HepG2 (cell line): ENCODE data around the gene STEAP1B. TPM values are rescaled to one million over a fixed set of nuclear protein-coding genes. Genes with fewer than 3 reads are reported as not detected.
A peak's percentile ranks its signal among the peaks of the same experiment; 100 is the strongest.

Experiments
- ATM ChIP-seq: fragments of 450-650 bp; IDR thresholded peaks from 2 replicates; pipeline ENCODE4 v1.7.1; 2017; ENCODE audit warnings: mild to moderate bottlenecking, borderline replicate concordance
- CAMTA2 ChIP-seq: sonication (generic); formaldehyde crosslinking; IDR thresholded peaks from 2 replicates; pipeline ENCODE4 v1.4.0; 2020; ENCODE audit warnings: mild to moderate bottlenecking, missing genetic modification reagents, borderline replicate concordance
- CREM ChIP-seq, 2 experiments: sonication (generic) in 1 of 2; formaldehyde crosslinking in 1 of 2; IDR thresholded peaks; 2 replicates each; pipeline versions ENCODE4 v1.4.0 to v1.6.1; 2016 to 2020; ENCODE audit warnings: antibody characterized with exemption in 1 of 2, mild to moderate bottlenecking in 1 of 2, missing genetic modification reagents in 1 of 2
- ELF3 ChIP-seq: IDR thresholded peaks from 2 replicates; pipeline ENCODE4 v1.6.1; 2016; ENCODE audit warnings: missing genetic modification reagents, missing compliant biosample characterization
- FOXA1 ChIP-seq, 2 experiments: fragments of 450-650 bp in 1 of 2; sonication (generic) in 1 of 2; formaldehyde crosslinking in 1 of 2; IDR thresholded peaks; 2 replicates each; pipeline versions ENCODE4 v1.4.0 to v1.6.1; 2016 to 2020; ENCODE audit warnings: missing genetic modification reagents in 1 of 2
- HMGXB4 ChIP-seq, 2 experiments: sonication (generic) in 1 of 2; formaldehyde crosslinking in 1 of 2; IDR thresholded peaks; 2 replicates each; pipeline versions ENCODE4 v1.4.0 to v1.6.1; 2018 to 2020; ENCODE audit warnings: missing genetic modification reagents in 2 of 2, borderline replicate concordance in 1 of 2, low read depth in 1 of 2, mild to moderate bottlenecking in 1 of 2, missing biosample characterization in 1 of 2
- HNF1B ChIP-seq: sonication (generic); formaldehyde crosslinking; IDR thresholded peaks from 2 replicates; pipeline ENCODE4 v1.5.1; 2020; ENCODE audit warnings: mild to moderate bottlenecking, moderate library complexity, missing genetic modification reagents
- KAT8 ChIP-seq: IDR thresholded peaks from 2 replicates; pipeline ENCODE4 v1.6.1; 2016; ENCODE audit warnings: missing genetic modification reagents, missing compliant biosample characterization
- MED8 ChIP-seq: sonication (generic); formaldehyde crosslinking; IDR thresholded peaks from 2 replicates; pipeline ENCODE4 v1.8.1; 2023; ENCODE audit warnings: mild to moderate bottlenecking, missing genetic modification reagents; ENCODE audit not compliant: insufficient replicate concordance
- MZF1 ChIP-seq: sonication (generic); formaldehyde crosslinking; IDR thresholded peaks from 2 replicates; pipeline ENCODE4 v1.8.1; 2023; ENCODE audit warnings: mild to moderate bottlenecking, missing genetic modification reagents, borderline replicate concordance
- PAF1 ChIP-seq: IDR thresholded peaks from 2 replicates; pipeline ENCODE4 v1.6.1; 2016; ENCODE audit warnings: missing genetic modification reagents, missing compliant biosample characterization
- PRDM15 ChIP-seq: sonication (generic); formaldehyde crosslinking; IDR thresholded peaks from 2 replicates; pipeline ENCODE4 v1.4.0; 2020; ENCODE audit warnings: missing genetic modification reagents
- PTBP1 ChIP-seq: fragments of 200-400 bp; formaldehyde crosslinking; IDR thresholded peaks from 2 replicates; pipeline ENCODE4 v1.6.1; 2018; ENCODE audit warnings: low read length, low read depth; ENCODE audit not compliant: poor library complexity, severe bottlenecking
- RAD21 ChIP-seq: fragments of 450-650 bp; formaldehyde crosslinking; IDR thresholded peaks from 2 replicates; pipeline ENCODE4 v1.5.0; 2020; ENCODE audit warnings: mild to moderate bottlenecking
- RFX5 ChIP-seq: IDR thresholded peaks from 2 replicates; pipeline ENCODE4 v1.6.1; 2011; ENCODE audit warnings: low read depth, low read length, improper control_type of control experiment
- RNF219 ChIP-seq: sonication (generic); formaldehyde crosslinking; IDR thresholded peaks from 2 replicates; pipeline ENCODE4 v1.5.0; 2020; ENCODE audit warnings: mild to moderate bottlenecking, missing genetic modification reagents
- SKI ChIP-seq: fragments of 450-650 bp; IDR thresholded peaks from one replicate; pipeline ENCODE4 v1.6.1; 2018; ENCODE audit warnings: mild to moderate bottlenecking; ENCODE audit not compliant: partially characterized antibody
- TRIM24 ChIP-seq: sonication (generic); formaldehyde crosslinking; IDR thresholded peaks from 2 replicates; pipeline ENCODE4 v1.8.0; 2022; ENCODE audit warnings: mild to moderate bottlenecking, missing genetic modification reagents
- ZSCAN21 ChIP-seq: sonication (generic); formaldehyde crosslinking; IDR thresholded peaks from 2 replicates; pipeline ENCODE4 v1.8.0; 2022; ENCODE audit warnings: mild to moderate bottlenecking, missing genetic modification reagents, moderate library complexity, borderline replicate concordance
- polyA plus RNA-seq, 8 experiments: library from polyadenylated mRNA; depleted of rRNA in 3 of 8; stranded (reverse) in 7 of 8; unstranded in 1 of 8; fragments of >200 nt; fragmentation: Illumina TruSeq in 4 of 8; extraction: Trizol in 4 of 8; gene quantifications; 2 replicates each; pipeline versions ENCODE4 v1.2.1 to v1.2.3, GENCODE V29; 2011 to 2016; ENCODE audit warnings: low read depth in 4 of 8, missing spikeins in 1 of 8, mixed read lengths in 1 of 8; ENCODE audit not compliant: insufficient read depth in 1 of 8
- total RNA-seq, 5 experiments: library from RNA; depleted of rRNA; stranded (reverse); fragments of >200 nt; fragmentation: Illumina TruSeq; extraction: Trizol; gene quantifications; 2 replicates each; pipeline ENCODE4 v1.2.3, GENCODE V29; 2016; ENCODE audit warnings: low read depth in 1 of 5

Gene STEAP1B
- total and polyA plus RNA-seq, 2 of the 13 experiments (the other 11 are each of a cell fraction or from before 2014, with no cell fraction given): not detected

GRCh38 chr7:22378199-22378980 is 121.6 kb downstream of the STEAP1B start (continued):
- TF ChIP-seq HMGXB4 (CRISPR knock-in tag; IDR thresholded peaks at IDR 0.05; ENCODE audit: borderline replicate concordance in 1 of 2, low read depth in 1 of 2) (no peak), MED8 (CRISPR knock-in tag) (no peak), PRDM15 (CRISPR knock-in tag) (no peak), RNF219 (no peak), PAF1 (CRISPR knock-in tag) (no peak), CREM (IDR thresholded peaks at IDR 0.05) (peak; percentile 35; the same call in 1 of the 2 replicates), CREM (CRISPR knock-in tag; IDR thresholded peaks at IDR 0.05) (no peak), HNF1B (CRISPR knock-in tag) (0 out of 2 replicates have a peak, but pooled peaks have one; percentile 21), CAMTA2 (CRISPR knock-in tag) (no peak), RFX5 (no peak), RAD21 (CRISPR knock-in tag) (no peak), TRIM24 (CRISPR knock-in tag) (no peak), PTBP1 (no peak), SKI (no peak), ELF3 (CRISPR knock-in tag) (peak; percentile 54; the same call in 1 of the 2 replicates), KAT8 (CRISPR knock-in tag) (no peak), FOXA1 (IDR thresholded peaks at IDR 0.05) (peak; percentile 77), FOXA1 (CRISPR knock-in tag; IDR thresholded peaks at IDR 0.05) (peak; percentile 94), MZF1 (CRISPR knock-in tag) (no peak), ATM (no peak), ZSCAN21 (no peak)
